HG03342 (cell line): ENCODE results near the gene CMTM5.
"Not testable (repeated sequence)": the region's sequence is repeated elsewhere in the genome, so short reads cannot be mapped to it uniquely, and the experiment has no call there.

Experiments
- ATAC-seq: cut with Tn5 transposase; IDR thresholded peaks from one replicate; pipeline ENCODE4 v1.9.1; 2021; ENCODE audit warnings: mild to moderate bottlenecking, moderate library complexity; ENCODE audit not compliant: unreplicated experiment

CMTM5 gene

DNA sequence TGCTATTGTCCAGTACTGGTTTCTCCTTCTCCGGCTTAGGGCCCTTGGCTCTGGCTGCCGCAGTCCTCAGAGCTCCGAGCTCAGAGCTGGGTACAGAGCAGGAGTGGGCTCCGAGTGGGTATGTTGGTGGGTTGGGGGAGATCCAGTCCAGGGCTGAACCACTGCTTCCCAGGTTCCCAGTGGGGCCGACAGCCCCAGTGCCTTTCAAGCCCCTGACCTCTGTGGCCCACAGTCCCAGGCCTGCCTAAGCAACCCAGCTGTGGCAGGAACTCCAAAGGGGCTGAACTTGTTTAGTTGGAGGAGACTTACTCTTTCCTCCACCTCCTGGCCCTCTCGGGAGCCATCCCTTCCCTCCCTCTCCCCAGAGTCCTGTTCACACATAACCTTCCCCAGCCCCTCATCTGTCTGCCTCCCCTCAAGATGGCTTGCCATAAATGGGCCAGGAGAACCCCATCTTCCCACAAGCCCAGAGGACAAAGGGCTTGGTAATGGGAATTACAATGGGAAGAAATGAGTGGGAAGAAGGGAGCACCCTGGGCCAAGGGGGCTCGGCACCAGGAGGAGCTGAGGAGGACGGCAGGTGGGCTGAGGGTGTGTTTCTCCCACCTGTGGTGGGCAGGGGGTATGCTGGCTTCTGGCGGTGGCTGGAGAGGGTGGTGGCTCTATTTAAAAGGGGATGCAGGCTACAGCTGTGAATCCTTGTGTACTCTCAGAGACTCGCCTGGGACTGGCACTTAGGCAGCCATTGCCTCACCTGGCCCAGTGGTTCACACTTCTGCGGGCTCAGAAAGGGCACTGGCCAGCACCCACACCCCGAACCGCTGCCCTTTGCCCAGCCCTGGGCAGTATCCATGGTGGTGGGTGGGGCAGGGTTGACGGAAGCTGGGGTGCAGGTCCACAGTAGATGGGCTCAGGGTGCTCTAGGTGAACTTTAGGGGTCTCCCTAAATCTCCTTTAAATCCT is 35.0 kb downstream of the CMTM5 start:
- ATAC-seq: no peak

DNA sequence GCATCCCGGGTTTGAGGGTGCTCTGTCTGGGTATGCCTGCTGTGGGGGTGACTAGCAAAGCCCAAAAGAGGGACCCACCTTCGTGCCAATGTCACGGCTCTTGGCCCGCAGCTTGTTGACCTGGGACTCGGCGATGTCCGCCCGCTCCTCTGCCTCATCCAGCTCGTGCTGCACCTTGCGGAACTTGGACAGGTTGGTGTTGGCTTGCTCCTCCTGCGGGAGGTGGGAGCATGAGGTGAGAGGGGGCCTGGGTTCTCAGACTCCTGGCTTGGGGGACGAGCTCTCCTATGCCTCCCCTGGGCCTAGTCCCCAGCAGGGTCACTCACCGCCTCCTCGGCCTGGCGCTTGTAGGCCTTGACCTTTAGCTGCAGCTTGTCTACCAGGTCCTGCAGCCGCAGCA is 36.8 kb downstream of the CMTM5 start:
- ATAC-seq: no peak

DNA sequence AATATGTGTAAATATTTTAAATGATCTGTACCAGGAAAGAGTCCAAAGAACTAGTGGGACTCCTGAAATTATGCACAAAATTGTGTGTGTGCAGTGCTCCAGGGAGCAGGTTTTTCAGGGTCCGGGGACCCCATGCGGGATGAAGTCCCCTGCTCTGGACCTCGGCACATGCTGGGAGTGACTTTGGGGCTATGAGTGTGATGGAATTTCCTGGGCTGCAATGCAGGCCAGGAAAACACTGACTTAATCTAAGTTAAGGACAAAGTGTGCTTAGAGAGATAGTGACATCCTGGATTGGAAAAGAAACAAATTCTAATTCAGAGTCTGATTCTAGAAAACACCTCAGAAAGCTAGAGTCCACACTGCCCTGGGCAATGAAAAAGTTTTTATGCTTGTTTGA is 37.4 kb downstream of the CMTM5 start:
- no peak for ATAC-seq

- ATAC-seq: no peak
Observed at GRCh38 chr14:23414906-23415820, 38.3 kb downstream of the CMTM5 start.

GRCh38 chr14:23415821-23416778 is 39.3 kb downstream of the CMTM5 start:
- no peak for ATAC-seq

- ATAC-seq: no peak
Observed at GRCh38 chr14:23416801-23417200, 40.0 kb downstream of the CMTM5 start.

- not testable (repeated sequence) for ATAC-seq
Observed at GRCh38 chr14:23417269-23417668, 40.4 kb downstream of the CMTM5 start.

- no peak for ATAC-seq
Observed at GRCh38 chr14:23418021-23418420, 41.2 kb downstream of the CMTM5 start.

DNA sequence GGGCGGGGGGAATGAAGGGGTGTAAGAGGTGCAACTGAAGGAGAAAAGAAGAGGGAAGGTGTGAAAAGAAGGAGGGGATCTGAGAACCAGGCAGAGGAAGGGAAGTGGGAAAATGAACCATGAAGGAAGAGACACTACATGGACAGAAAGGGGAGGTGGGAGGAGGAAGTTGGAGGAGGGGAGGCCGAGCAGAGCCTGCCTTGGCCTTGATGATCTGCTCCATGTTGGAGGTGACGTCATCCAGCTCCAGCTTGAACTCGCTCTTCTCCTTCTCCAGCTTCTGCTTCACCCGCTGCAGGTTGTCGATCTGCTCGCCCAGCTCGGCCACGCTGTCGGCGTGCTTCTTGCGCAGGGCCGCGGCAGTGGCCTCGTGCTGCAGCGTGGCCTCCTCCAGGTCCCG is 42.8 kb downstream of the CMTM5 start:
- ATAC-seq: not testable (repeated sequence)

- no peak for ATAC-seq
Observed at GRCh38 chr14:23421594-23421993, 44.7 kb downstream of the CMTM5 start.

DNA sequence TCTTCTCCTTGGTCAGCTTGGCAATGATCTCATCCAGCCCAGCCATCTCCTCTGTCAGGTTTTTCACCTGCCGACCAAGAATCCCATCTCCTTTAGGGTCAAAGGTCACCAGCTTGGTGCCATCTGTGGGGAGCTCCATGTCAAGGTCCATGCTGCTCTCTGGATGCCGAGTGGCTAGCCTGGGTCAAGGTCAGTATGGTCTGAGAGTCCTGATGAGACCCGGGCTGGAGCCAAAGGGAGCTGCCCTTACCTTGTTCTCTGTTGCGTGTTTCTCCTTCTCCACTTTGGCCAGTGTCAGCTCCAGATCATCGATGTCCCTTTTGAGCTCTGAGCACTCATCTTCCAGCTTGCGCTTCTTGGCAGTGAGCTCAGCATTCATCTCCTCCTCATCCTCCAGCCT is 46.8 kb downstream of the CMTM5 start:
- ATAC-seq: no peak

DNA sequence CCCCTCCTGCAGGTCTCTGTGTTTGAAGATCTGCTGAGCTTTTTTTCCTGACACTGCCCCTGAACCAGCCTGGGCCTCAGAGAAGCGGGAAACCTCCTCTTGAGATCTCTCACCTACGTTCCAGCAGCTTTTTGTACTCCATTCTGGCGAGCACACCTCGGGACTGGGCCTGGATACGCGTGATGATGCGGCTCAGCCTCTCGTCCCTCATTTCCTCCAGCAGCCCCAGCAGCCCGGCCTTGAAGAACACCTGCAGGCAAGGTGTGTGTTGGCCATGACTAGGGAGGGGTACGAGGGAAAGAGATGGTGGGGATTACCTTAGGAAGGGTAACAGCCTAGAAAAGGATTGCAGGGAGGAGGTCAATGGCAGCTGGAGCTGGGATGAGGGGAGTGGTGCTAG is 48.3 kb downstream of the CMTM5 start:
- no peak for ATAC-seq

- ATAC-seq: not testable (repeated sequence)
Observed at GRCh38 chr14:23425798-23426197, 49.0 kb downstream of the CMTM5 start.

- ATAC-seq: no peak
Observed at GRCh38 chr14:23428686-23429495, 52.0 kb downstream of the CMTM5 start.
